Measurements from ENCODE around the gene C1QTNF9.

The C1QTNF9 gene

DNA sequence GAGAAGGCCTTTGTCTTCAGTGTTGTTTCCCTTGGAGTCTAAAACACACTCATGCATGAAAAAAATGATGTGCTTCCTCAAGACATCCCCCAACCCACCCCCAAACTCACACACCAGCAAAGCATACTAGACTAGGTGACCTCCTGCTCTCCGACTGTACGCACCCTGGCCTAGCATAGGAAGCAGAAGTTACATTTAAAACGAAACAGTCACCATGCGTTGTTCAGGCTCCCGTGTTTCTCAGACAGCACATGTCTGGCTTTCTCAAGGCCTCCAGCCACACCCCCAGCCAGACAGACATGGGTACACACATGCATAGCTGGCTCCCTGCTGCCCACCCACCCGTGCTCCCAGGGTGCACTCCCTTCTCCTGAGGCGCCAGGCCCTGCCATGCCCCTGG, 28.7 kb upstream of the C1QTNF9 start:
- TF ChIP-seq CTCF (conservative IDR thresholded peaks at IDR 0.05; ENCODE audit: control insufficient read depth, insufficient read depth, low read depth, low read length), result no peak
- no peak for DNase-seq (ENCODE audit: low read depth)
- H3K4me3 ChIP-seq (ENCODE audit: control insufficient read depth, low read depth, low read length), result no peak overlapping the region

DNA sequence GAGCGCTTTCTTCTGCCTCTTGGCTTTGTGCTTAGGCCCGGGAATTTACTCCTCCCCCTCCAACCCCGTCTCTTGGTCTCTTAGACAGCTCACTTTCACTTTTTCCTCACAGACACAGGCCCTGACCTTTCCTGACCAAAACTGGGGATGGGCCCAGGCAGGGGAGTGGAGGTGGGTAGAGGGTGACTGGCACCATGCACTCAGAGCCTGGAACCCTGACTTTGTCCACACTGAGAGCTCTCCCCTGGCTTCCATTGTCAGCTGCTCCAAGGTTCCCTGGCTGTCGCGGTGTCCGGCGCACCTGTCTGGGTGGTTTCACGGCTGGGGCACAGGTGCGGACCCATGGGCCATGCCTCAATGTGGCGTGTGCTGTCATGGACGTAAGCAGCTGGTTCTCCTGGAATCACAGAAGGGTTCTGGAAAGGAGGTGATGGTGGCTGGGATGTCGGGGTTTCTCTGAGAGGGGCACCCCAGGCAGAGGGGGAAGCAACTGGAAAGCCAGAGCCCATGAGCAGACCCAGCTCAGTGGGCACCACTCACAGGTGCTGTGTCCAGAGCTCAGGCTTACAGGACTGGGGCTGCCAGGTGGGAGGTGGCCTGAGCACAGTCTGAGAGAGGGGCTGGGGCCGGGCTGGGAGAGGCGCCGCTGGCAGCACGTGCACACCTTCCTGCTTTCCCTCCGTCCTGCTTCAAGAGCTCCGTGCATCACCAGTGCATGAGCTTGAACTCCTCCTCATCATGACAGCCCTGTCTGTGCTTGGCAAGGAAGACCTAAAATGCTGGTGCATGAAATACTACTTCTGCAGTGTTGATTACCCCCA, 28.0 kb upstream of the C1QTNF9 start:
- H3K4me3 ChIP-seq (ENCODE audit: control insufficient read depth, low read depth, low read length), result no peak overlapping the region
- TF ChIP-seq CTCF (conservative IDR thresholded peaks at IDR 0.05; ENCODE audit: control insufficient read depth, insufficient read depth, low read depth, low read length), result no peak
- DNase-seq (ENCODE audit: low read depth), result no peak

DNA sequence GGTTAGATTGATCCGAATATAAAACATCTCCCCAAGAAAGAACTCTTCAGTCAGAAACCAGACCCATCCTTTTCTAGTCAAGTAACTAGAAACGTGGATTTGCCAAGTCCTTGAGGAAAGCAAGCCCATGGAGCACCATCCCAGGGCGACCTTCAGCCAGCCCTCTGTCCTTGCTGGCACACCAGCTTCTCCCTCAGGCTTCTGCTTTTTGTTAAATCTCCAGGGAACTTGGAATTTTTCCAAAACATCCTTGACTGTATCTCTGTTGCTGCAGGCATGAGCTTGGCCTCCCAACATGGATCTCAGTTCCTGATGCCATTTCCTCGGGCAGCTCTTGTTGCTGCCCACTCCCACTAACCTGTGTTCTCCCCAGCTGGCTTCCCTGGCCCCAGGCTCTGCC, 27.1 kb upstream of the C1QTNF9 start:
- no peak for TF ChIP-seq CTCF (conservative IDR thresholded peaks at IDR 0.05; ENCODE audit: control insufficient read depth, insufficient read depth, low read depth, low read length)
- DNase-seq (ENCODE audit: low read depth), result no peak
- H3K4me3 ChIP-seq (ENCODE audit: control insufficient read depth, low read depth, low read length), result no peak overlapping the region

DNA sequence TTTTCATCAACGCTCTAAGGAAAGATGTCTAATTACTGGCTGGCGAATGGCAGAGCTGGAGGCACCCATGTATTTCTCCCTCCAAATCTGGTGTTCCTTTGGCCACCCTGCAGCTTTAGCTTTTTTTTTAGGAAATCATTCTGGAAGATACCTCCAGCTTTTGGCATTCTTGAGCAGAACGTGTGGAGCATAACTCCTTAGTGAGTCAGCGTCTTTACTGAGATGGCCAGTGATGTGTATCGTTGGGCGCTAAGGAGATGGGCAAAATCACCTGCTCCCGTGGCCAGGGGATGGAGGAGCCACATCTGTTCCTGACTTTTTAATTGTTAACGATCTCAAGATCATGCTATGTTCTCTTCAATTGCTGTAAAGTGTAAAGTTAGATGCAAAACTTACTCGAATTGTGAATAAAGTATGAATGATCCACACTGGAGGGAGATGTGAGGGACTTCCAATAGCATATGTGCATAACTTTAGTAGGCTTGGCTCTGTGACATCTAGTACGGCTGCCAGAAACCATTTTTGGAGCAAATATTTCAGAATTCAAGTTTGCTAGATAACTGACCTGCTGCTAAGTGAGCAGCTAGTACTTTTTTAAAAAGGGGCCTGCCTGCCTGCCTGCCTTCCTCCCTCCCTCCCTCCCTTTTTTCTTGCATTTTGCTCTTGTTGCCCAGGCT, 24.4 kb upstream of the C1QTNF9 start:
- no peak for DNase-seq (ENCODE audit: low read depth)
- H3K4me3 ChIP-seq (ENCODE audit: control insufficient read depth, low read depth, low read length), result no peak overlapping the region
- TF ChIP-seq CTCF (conservative IDR thresholded peaks at IDR 0.05; ENCODE audit: control insufficient read depth, insufficient read depth, low read depth, low read length), result no peak

GRCh38 chr13:24286624-24287023, 22.8 kb upstream of the C1QTNF9 start:
- TF ChIP-seq CTCF (conservative IDR thresholded peaks at IDR 0.05; ENCODE audit: control insufficient read depth, insufficient read depth, low read depth, low read length), result no peak
- H3K4me3 ChIP-seq (ENCODE audit: control insufficient read depth, low read depth, low read length), result no peak overlapping the region
- no peak for DNase-seq (ENCODE audit: low read depth)

DNA sequence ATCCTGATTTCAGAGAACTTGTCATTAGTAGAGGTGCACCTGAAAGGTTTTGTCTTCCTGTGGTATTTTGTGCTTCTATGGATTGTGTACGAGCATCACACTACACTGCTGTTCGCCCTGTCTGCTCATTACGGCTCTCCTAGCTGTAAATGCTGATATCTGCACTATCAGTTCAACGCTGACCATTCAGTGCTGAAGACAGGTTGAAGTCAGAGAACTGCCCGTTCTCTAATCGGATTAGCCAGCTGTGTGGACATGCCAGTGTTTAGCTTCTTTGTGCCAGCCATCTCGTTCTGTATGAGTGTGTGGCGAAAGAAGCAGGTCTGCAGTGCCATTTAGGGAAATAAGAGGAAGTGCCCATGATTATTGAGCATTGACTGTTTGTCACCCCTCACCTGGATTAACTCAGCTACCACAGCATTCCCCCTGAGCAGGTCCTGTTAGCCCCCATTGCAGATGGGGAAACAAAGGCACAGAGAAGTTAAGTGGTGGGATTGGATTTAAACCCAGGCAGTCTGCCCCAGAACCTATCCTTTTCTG, 21.6 kb upstream of the C1QTNF9 start:
- TF ChIP-seq CTCF (conservative IDR thresholded peaks at IDR 0.05; ENCODE audit: control insufficient read depth, insufficient read depth, low read depth, low read length), result no peak
- no peak for DNase-seq (ENCODE audit: low read depth)
- H3K4me3 ChIP-seq (ENCODE audit: control insufficient read depth, low read depth, low read length), result no peak overlapping the region
